ENCODE measurements around the gene AMTN. TPM values are rescaled to one million over a fixed set of nuclear protein-coding genes. Genes with fewer than 3 reads are reported as not detected.

The AMTN gene
- total and polyA plus RNA-seq, 2 donors: not detected

- no peak overlapping the region for H3K4me3 ChIP-seq (ENCODE audit: low read depth, low read length)
- 71% methylated on average over 2 of the region's 2 CpGs for WGBS
- no peaks in the 10 kb centered on the region for H3K36me3 ChIP-seq (ENCODE audit: insufficient read depth)
- DNase-seq (ENCODE audit: extremely low spot score): no peak
- no peak overlapping the region for H3K27ac ChIP-seq (ENCODE audit: low read depth)
- H3K4me1 ChIP-seq (ENCODE audit: insufficient read depth): no peaks in the 10 kb centered on the region
These were observed 63.6 kb downstream of the AMTN start for GRCh38 chr4:70581980-70582379.

Other genes with a start within 250 kb of the AMTN start
- not detected for gene CABS1, start 183.6 kb upstream of the AMTN start, total RNA-seq
- gene CABS1, start 183.6 kb upstream of the AMTN start, polyA plus RNA-seq: not detected
- not detected for gene SMR3A, start 157.8 kb upstream of the AMTN start, total RNA-seq
- gene SMR3A, start 157.8 kb upstream of the AMTN start, polyA plus RNA-seq: not detected
- gene SMR3B, start 135.4 kb upstream of the AMTN start, total RNA-seq: not detected
- not detected for gene SMR3B, start 135.4 kb upstream of the AMTN start, polyA plus RNA-seq
- not detected for gene OPRPN, start 120.6 kb upstream of the AMTN start, total RNA-seq
- not detected for gene OPRPN, start 120.6 kb upstream of the AMTN start, polyA plus RNA-seq
- not detected for gene MUC7, start 46.4 kb upstream of the AMTN start, total RNA-seq
- gene MUC7, start 46.4 kb upstream of the AMTN start, polyA plus RNA-seq: not detected
- not detected for gene AMBN, start 73.7 kb downstream of the AMTN start, total RNA-seq
- gene AMBN, start 73.7 kb downstream of the AMTN start, polyA plus RNA-seq: not detected
- gene ENAM, start 110.2 kb downstream of the AMTN start, total RNA-seq: 0.32 TPM
- gene ENAM, start 110.2 kb downstream of the AMTN start, polyA plus RNA-seq: 0.16 TPM
- 4.5 TPM for gene JCHAIN, start 147.9 kb downstream of the AMTN start, total RNA-seq
- gene JCHAIN, start 147.9 kb downstream of the AMTN start, polyA plus RNA-seq: 6.9 TPM
- gene UTP3, start 170.0 kb downstream of the AMTN start, total RNA-seq: 17.5 TPM
- gene UTP3, start 170.0 kb downstream of the AMTN start, polyA plus RNA-seq: 25.5 TPM
- gene RUFY3, start 203.4 kb downstream of the AMTN start, total RNA-seq: 137 TPM
- gene RUFY3, start 203.4 kb downstream of the AMTN start, polyA plus RNA-seq: 23.6 TPM